HG03060 (cell line): ENCODE results near the gene SPDL1.
A peak's percentile ranks its signal among the peaks of the same experiment; 100 is the strongest.
"Not testable (repeated sequence)": the region's sequence is repeated elsewhere in the genome, so short reads cannot be mapped to it uniquely, and the experiment has no call there.

ENCODE experiments used
- ATAC-seq: cut with Tn5 transposase; IDR thresholded peaks from one replicate; pipeline ENCODE4 v1.9.1; 2021; ENCODE audit warnings: low read depth, moderate number of reproducible peaks; ENCODE audit not compliant: unreplicated experiment

The SPDL1 gene

DNA sequence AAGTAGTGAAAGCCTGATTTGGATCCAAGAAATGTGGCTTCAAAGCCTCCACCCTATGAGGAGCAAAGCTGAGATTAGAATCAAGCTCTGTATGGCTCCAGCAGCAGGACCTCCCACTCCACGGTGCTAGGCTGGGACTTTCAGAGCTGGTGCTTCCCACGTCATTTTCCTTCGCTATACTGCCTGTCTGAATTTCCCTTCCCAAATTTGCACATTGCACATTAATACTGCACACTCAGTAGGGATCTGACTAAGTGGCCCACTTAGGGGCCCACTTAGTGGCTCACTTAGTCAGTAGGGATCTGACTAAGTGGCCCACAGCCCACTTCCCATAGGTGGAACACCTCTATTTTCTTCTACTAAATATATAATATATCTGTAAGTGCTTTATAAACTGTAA lies 14.1 kb upstream of the SPDL1 start:
- no peak for ATAC-seq

DNA sequence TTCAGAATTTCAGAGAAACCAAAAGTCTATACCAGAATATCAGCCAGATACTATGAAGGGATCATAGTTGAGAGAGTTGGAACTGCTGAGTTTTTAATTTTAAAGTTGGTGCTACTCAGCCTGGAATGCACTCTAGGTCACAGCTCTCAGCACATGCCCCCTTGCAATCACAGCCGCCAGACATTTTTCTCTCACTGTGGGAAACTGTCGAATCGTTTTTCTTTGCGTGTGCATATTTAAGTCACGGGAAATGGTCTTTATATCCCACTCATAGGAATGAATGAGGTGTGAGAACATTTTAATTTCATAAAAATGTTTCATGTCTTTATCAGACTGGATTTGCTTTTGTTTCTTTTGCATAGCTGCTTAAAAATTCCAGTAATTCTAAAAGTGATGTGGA lies 12.2 kb upstream of the SPDL1 start:
- no peak for ATAC-seq

DNA sequence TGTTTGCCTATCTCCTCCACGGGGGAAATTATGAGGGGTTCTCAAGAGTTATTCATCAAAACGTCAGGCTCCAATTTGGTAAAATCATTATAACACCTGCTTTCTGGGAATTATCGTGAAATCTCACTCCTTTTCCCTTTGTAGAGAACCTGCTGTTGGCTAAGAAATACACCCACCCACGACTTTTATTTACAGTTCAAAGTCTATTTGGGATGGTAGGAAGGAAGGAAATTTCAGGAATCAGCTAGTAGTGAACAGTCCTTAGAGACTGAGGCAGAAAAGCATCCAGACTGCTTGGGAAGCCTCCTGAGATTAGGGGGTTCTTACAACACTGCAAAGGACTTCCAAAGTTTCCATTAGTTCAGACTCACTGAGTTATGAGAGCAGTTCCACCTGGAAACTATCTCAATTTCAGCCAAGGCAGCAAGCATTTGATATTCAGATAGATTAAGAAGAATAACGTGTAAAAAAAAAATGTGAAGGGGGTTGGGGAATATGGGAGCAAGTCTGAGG lies 9.4 kb upstream of the SPDL1 start:
- no peak for ATAC-seq

DNA sequence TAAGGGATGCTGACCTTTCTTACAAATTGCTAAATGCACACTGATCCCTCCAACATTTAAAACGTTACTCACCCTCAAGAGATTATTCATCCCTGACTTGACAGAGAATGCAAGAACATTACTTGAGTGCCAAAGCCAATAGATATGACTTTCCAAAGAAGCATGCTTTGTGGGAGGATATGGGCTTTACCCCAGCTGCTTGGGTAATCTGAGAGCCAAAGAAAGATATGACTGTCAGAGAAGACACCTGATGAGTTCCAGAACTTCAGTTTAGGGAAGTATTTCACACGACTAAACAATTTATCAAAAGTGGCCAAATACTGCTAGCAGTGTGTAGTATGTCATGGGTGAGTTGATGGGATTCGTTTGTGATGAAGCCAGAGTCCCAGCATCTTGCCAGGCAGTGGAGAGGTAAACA lies 7.4 kb upstream of the SPDL1 start:
- ATAC-seq: no peak

DNA sequence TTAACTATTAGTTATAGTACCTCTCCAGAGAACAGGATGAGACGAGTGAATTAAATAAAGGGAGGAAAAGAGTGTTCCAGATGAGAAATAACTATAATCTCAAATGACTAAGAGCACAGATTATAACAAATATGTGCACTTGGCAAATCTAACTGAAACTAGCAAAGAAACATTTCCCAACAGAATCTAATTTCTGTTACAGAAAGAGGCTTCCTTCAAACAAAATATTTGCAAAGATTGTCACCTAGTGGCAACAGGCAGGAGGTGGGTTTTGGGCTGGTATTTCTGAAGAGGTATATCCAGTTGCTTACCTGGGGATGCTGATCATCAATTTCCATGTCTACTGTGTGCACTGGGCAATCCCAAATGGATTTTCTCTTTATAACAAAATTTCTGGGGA lies 5.6 kb upstream of the SPDL1 start:
- ATAC-seq: no peak

DNA sequence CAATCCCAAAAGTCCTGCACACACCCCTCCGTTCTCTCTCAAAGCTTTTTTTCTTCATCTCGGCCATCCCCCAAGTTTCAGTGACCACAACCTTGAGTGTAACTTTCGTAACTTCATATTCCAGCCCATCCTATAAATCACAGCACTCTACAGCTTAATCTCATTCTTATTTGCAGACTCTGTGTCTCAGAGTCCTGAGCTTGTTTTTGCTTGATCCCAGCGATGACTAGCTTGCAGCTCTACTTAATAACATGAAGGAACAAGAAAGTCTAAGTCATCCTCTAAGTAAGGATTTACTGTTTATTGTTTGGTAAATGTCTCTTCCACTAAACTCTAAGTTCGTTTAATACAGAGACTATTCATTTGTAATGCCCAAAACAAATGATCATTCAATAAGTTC lies 2.6 kb upstream of the SPDL1 start:
- ATAC-seq: no peak

DNA sequence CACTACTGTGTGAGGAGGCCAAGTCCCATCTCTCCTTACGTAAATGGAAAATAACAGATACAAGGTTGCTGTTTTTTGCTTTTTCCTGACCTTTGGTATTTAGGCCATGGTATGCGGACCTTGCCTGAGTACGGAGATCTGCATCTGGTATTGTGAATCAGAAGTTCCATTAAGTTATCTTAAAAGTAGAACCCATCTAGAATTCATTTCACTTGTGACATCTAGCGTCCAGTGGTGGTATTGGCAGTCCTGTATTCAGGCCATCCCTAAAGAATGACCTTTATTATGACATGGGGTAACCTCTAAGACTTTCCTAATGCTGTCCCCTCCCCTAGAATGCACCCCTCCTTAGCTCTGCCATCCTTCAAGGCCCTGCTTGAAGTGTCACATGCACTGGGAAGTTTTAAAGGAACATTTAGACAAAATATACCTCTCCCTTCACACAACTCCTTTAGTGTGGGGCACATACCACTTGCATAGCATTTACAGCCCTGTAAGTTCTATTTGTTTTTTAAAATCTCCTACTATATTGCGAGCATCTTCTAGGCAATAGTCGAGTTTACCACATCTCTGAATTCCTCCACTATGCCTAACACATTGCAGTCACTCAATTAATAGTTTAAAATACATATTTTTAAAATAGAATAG lies 1.9 kb upstream of the SPDL1 start:
- ATAC-seq: no peak

DNA sequence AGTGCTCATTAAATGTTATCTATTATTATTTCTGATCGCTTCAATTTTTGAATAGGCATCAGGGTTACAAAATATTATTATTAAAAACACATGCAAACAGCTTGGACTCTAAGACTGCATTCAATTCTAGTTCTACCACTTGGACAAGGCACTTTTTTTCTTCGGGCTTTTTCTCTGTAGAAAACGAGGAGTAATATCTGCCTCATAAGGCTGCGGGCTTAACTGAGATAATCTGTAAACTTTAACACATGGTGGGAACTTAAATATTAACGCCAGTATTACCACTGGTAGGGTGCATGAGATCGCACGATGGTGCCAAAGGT lies 511 bp upstream of the SPDL1 start:
- ATAC-seq: peak; percentile 22

DNA sequence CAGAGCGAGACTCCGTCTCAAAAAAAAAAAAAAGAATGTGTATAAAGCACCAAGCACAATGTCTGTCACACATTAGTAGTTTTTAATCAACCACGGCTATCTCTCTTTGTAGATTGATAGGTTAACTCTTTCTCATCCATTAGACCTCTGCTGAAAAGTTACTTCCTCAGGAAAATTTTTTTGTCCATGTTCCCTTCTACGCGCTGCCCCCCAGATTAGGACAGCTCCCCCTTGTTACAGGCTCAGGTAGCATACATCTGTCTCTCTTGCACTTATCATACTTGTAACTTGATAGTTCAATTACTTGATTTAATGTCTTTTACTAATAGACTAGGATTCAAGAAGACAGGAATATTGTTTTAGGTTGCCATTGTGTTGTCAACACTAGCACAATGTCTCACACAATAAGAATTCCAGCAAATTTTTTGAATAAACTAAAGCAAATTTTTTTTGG lies 1.5 kb downstream of the SPDL1 start:
- ATAC-seq: no peak

DNA sequence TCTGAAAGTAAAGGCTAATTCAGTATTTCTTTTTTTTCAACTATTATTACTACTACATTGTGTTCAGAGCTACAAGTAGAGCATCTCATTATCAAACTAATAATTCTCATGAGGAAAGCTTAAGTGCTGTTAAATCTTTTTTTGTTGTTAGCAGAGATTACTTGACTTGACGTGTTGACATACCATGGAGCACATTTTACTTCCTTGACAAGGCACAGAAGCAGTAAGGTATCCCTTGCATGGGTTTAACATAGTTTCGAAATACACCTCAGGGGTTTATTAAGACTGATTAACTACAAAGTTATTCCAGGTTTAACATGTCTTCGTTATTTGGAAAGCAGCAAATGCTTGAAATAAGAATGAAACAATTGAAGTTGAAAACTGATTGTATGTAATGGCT lies 7.0 kb downstream of the SPDL1 start:
- ATAC-seq: no peak

DNA sequence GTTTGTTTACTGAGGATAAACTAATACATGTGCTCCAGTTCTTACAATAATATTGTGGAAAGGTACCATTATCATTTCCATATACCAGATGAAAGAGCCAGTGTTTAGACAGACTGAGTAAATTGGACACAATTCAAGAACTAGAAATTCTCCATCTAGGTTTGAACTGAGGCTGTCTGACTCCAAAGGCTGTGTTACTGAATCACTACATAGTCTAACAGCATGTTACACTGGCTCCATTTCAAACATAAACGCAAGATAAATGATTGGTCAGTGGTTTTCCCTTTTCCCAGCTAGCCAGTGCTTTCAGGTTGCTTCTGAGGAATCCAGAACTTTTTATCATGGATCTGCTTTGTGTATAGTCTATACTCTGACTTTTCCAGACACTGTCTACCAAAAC lies 8.1 kb downstream of the SPDL1 start:
- ATAC-seq: no peak

DNA sequence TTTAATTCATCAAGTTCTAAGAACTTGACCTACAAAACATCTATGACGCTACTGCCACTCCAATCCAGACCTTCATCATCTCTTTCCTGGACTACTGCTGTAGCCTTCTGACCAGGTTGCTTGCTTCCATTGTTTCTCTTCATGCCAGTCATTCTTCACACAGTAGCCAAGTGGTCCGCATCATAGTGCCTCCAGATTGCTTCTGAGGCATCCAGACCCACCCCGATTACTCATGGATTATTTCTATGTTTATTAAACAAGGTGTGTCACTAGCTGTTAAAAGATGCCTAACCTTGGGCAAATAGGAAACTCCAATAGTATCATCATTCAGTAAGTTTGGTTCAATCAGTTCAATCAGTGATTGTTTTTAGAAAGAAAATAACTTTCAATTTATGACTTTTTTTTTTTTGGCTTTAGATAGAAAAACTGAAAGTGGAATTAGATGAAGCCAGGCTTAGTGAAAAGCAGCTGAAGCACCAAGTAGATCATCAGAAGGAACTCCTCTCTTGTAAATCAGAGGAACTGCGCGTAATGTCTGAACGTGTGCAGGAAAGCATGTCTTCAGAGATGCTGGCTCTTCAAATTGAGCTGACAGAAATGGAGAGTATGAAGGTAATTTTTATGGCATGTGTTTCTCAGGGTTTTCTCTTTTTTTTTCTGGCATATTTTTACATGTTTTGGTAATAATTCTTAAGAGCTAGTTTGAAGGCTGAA lies 9.5 kb downstream of the SPDL1 start:
- ATAC-seq: no peak

DNA sequence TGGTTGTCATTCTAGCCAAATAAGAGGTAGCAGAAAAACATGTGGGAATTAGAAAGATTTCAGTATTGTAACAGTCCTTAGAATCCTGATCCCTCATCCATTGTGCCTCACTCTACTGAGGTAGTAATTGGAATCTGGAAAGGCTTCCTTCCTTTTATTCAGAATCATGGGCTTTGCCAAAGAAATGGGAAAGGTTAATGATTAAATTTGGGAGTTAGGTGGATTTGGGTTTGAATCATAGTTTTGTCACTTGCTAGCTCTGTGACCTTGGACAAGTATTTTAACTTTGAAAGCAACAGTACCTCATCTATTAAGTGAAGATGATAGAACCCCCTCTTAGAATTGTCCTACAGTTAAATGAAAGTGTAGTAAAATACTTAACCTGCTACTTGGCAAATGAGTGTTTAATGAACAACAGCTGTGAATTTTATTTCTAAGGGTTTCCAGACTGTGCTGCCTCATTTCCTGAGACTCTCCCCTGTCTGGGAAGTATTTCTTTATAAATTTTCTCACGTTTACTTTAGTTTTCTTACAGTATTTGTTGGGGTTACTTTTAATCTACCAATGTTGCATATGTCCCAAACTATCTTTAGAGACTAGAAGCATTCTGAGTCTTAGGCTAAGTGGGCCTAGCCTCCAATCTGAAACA lies 11.7 kb downstream of the SPDL1 start:
- ATAC-seq: no peak

DNA sequence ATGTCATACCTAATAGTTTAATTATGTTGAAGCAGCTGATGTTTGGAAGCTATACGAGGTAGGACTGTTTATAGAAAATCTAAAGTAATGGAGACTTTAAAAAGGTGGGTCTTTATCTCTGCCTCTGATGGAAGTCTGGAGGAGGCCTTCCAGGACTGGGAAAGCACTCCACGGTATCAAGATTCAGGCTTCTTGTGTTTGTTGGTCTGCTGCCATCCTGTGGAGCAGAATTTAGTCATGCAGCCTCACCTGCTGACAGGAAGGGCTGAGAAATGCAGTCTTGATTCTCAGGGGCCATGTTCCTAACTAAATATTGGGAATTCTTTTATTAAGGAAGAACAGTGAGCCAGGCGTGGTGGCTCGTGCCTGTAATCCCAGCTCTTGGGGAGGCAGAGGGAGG lies 15.9 kb downstream of the SPDL1 start:
- no peak for ATAC-seq

DNA sequence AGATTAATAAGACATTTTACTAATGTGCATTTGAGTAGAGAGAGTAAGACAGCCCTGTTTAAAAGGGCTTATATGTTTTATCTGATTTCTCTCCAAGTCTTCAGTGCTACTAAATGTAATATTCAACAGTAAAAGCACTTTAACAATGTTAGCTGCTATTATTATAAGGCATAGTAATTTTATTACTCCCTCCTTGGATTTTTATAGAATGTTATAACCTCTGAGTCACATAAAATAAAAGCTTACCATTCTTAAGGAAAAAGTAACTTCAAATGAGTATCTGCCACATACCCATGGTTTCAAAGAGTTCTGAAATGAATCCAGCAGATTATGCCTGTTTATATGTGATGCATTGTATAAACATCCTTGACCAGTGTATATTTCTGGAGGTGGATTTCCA lies 19.0 kb downstream of the SPDL1 start:
- no peak for ATAC-seq

DNA sequence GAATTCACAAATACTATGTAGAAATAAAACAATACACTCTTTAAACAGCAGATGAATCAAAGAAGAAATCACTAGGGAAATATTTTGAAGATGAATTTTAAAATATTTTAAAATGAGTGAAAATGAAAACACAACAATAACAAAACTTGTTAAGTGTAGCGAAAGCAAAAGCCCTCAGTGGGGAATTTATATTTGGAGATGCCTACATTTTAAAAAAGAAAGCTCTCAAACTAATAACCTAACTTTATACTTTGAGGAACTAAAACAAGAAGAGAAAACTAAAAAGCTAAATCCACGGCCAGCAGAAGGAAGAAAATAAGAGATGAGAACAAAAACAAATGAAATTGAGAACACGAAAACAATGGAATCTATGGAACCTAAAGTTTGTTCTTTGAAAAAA lies 22.7 kb downstream of the SPDL1 start:
- ATAC-seq: no peak

DNA sequence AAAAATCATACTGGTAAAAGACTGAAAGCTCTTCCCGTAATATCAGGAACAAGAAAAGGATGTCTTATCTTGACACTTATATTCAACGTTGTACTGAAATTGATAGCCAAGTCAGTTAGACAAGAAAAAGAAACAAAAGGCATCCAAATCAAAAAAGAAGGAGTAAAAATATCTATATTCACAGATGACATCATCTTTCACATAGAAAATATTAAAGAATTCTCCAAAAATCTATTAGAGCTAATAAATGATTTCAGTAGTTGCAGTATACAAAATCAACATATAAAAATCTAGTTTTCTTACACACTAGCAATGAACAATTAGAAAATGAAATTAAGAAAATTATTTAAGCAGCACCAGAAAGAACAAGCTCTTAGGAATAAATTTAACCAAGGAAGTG lies 24.3 kb downstream of the SPDL1 start:
- no peak for ATAC-seq

DNA sequence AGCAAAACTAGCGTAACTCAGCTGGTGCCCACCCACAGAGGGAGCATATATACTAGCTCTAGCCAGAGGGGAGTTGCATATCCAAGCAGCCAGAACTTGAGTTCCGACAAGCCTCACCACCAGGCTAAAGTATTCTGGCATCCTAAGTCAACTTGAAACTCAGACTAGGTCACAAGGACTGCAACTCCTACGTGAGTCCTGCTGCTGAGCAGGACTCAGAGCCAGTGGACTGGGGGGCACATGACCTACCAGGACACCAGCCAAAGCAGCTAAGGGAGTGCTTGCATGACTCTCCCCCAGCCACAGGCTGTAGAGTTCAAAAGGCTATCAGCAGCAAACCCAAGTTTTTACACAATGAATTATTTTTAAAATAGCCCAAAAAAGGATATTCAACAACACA lies 26.1 kb downstream of the SPDL1 start:
- ATAC-seq: no peak

DNA sequence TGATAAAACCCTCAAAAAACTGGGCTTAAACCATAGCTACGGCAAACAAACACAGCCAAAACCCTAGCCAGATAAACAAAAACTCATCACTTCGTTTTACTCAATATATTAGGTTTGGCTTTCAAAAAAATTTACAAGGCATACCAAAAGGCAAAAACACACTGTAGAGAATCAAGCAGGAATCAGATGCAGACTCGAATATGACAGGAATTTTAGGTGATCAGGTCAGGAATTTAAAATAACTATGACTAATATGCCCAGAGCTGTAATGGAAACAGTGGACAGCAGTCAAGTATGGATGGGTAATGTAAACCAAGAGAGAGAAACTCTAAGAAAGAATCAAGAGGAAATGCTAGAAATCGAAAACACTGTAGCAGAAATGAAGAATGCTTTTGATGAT lies 27.0 kb downstream of the SPDL1 start:
- no peak for ATAC-seq

DNA sequence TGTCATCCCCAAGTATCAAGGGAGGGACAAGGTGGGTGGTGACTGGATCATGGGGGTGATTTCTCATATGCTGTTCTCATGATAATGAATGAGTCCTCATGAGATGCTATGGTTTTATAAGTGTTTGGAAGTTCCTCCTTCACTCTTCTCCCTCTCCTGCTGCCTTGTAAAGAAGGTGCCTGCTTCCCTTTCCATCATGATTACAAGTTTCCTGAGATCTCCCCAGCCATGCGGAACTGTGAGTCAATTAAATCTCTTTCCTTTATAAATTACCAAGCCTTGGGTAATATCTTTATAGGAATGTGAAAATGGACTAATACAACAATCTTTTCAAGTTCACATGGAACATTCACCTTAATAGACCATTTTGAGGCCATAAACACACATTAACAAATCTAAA lies 32.0 kb downstream of the SPDL1 start:
- ATAC-seq: no peak

DNA sequence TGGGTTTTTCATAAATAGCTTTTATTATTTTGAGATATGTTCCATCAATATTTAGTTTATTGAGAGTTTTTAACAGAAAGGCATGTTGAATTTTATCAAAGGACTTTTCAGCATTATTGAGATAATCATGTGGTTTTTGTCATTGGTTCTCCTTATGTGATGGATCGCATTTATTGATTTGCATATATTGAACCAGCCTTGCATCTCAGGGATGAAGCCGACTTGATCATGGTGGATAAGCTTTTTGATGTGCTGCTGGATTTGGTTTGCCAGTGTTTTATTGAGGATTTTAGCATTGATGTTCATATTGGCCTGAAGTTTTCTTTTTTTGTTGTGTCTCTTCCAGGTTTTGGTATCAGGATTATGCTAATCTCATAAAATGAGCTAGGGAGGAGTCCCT lies 40.7 kb downstream of the SPDL1 start:
- not testable (repeated sequence) for ATAC-seq

DNA sequence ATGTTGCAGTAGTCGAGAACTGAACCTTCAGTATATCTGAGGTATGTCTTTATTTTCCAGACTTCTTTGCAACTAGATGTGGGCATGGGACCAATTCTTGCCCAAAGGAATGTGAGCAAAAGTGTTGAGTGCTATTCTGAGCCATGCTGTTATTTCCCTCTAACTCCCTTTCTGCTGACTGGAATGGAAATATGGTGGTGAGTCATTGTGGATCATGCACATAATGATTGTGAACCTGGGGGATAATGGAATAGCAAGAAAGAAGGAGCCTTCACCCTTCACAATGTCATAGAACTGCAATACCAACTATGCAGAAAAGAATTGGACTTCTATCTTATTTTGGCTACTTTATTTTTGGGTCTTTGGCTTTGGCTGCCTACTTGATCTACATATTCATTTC lies 43.2 kb downstream of the SPDL1 start:
- no peak for ATAC-seq
